Endothelial cell of coronary artery (primary cell): ENCODE measurements around the gene USPL1. TPM values are rescaled to one million over a fixed set of nuclear protein-coding genes. Genes with fewer than 3 reads are reported as not detected.

Experiments
- total RNA-seq: library from RNA; depleted of rRNA; stranded (reverse); fragments of >200 nt; gene quantifications from 2 replicates; pipeline ENCODE4 v1.2.3, GENCODE V29; 2014

Gene USPL1
- 11.4 and 13.0 TPM in 2 replicates for total RNA-seq

GRCh38 chr13:30617315-30618185, at the start of gene USPL1:
Gene USPL1, plus strand, starts transcription at chr13:30617920. Its CDS starts 3,221 bp downstream, at chr13:30621141.

Other genes with a start within 250 kb of the USPL1 start
- not detected in 2 replicates for gene UBE2L5, start 195.4 kb upstream of the USPL1 start, total RNA-seq
- gene HMGB1, start 152.0 kb upstream of the USPL1 start, total RNA-seq: 294 and 335 TPM in 2 replicates
- 0.09 TPM in 2 replicates for gene ALOX5AP, start 117.6 kb downstream of the USPL1 start, total RNA-seq